HG03354 (cell line): ENCODE measurements around the gene UBA1.
"Not testable (repeated sequence)": the region's sequence is repeated elsewhere in the genome, so short reads cannot be mapped to it uniquely, and the experiment has no call there.

Source experiments
- ATAC-seq: cut with Tn5 transposase; IDR thresholded peaks from one replicate; pipeline ENCODE4 v1.9.1; 2021; ENCODE audit warnings: mild to moderate bottlenecking; ENCODE audit not compliant: unreplicated experiment, poor library complexity, severe bottlenecking

UBA1 gene

GRCh38 chrX:47244676-47245075 lies 51.0 kb downstream of the UBA1 start:
- no peak for ATAC-seq

GRCh38 chrX:47245156-47245555 lies 51.5 kb downstream of the UBA1 start:
- ATAC-seq = no peak

- ATAC-seq = no peak
Measured at GRCh38 chrX:47247206-47247998, 53.8 kb downstream of the UBA1 start.

DNA sequence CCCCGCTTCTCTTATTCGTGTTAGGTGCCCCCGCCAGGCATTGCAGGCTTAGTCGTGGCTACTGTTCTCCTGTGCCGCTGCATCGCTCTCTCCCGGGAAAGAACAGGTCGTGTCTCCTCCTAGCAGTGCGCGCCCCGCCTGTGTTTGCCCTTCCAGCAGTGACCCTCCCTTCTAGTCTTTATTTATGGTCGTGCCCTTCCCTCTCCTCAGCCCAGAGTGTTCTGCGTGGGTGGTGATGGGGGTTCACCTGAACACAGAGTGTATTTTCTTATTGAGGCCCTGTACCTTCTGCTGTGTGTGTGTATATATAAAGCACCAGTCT lies 54.3 kb downstream of the UBA1 start:
- ATAC-seq = no peak

GRCh38 chrX:47248576-47248975 lies 54.9 kb downstream of the UBA1 start:
- no peak for ATAC-seq

DNA sequence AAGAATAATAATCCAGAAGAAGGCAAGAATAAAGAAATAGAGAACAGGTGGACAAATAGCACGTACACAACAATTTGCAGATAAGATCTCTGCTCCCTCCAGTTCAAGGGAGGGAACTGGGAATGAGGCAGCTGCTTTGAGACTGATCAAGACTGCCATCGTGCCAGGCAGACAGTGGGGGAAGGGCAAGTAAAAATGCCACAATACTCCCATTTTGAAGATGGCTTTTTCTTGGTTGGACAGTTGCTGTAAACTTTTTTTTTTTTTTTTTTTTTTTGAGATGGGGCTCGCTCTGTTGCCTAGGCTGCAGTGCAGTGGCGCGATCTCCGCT lies 56.4 kb downstream of the UBA1 start:
- ATAC-seq = no peak

GRCh38 chrX:47257620-47258019 lies 64.0 kb downstream of the UBA1 start:
- not testable (repeated sequence) for ATAC-seq
